Uterus (tissue), 4 donors: ENCODE measurements around the gene GTF3C4. TPM values are rescaled to one million over a fixed set of nuclear protein-coding genes. Genes with fewer than 3 reads are reported as not detected.

ENCODE experiments used
- DNase-seq, 2 donors: peaks; one replicate each; pipeline ENCODE4 v3.0.0-alpha.2; 2019 to 2020
- H3K27ac ChIP-seq, 2 donors: fragments of 200-600 bp; sonication (generic); 1 replicate in 1 of 2; 2 replicates in 1 of 2; pipeline ENCODE4 v1.5.1; 2016 to 2018
- H3K27me3 ChIP-seq, 2 donors: fragments of 200-600 bp; sonication (generic); one replicate each; pipeline ENCODE4 v1.5.1; 2018 to 2019; ENCODE audit warnings: control low read depth in 1 of 2
- H3K36me3 ChIP-seq, 2 donors: fragments of 200-600 bp; sonication (generic); one replicate each; pipeline ENCODE4 v1.5.1; 2019; ENCODE audit warnings: control low read depth in 1 of 2
- H3K4me1 ChIP-seq, 2 donors: fragments of 200-600 bp; sonication (generic); one replicate each; pipeline ENCODE4 v1.5.1; 2018 to 2019; ENCODE audit warnings: control low read depth in 1 of 2
- H3K4me3 ChIP-seq, 2 donors: fragments of 200-600 bp; sonication (generic); 1 replicate in 1 of 2; 2 replicates in 1 of 2; pipeline ENCODE4 v1.5.1; 2018 to 2019; ENCODE audit warnings: mild to moderate bottlenecking in 1 of 2
- H3K9me3 ChIP-seq, 2 donors: fragments of 200-600 bp; sonication (generic); one replicate each; pipeline ENCODE4 v1.5.1; 2019; ENCODE audit warnings: control low read depth in 1 of 2
- CTCF ChIP-seq, 4 experiments: fragments of 200-600 bp in 2 of 4; fragments of 450-650 bp in 2 of 4; sonication (generic) in 2 of 4; IDR thresholded peaks; one replicate each; pipeline ENCODE4 v1.5.1; 2016 to 2019; ENCODE audit warnings: antibody characterized with exemption in 4 of 4, mild to moderate bottlenecking in 2 of 4, moderate library complexity in 1 of 4
- POLR2A ChIP-seq, 2 donors: fragments of 450-650 bp; IDR thresholded peaks; one replicate each; pipeline ENCODE4 v1.6.1; 2016; ENCODE audit warnings: antibody characterized with exemption in 2 of 2, mild to moderate bottlenecking in 1 of 2, moderate library complexity in 1 of 2
- intact Hi-C: fragments of 100-400 bp; cut with DNase I; formaldehyde crosslinking; loops from one replicate; pipeline ENCODE4 v1.15.1; 2023; ENCODE audit warnings: low total_unique reads
- total RNA-seq, 4 donors: library from RNA; depleted of rRNA in 3 of 4; stranded (reverse); fragments of >200 nt in 3 of 4; gene quantifications; one replicate each; pipeline versions ENCODE4 v1.1.0 to v1.2.4, GENCODE V29; 2014 to 2023
- donor health status: DM: yes; HTN: yes; CAD: no.

GTF3C4 gene
- total RNA-seq, 4 donors from 2014 or later, result 3.2 to 27.8 (median 10.5) TPM

GRCh38 chr9:132728497-132728896 is 58.2 kb downstream of the GTF3C4 start:
- Histone ChIP-seq H3K36me3 (no peaks in the 10 kb centered on the region), H3K27me3 (no peaks in the 10 kb centered on the region), H3K4me1 (no peaks in the 10 kb centered on the region), H3K4me3 (no peak overlapping the region), H3K9me3 (no peaks in the 10 kb centered on the region), H3K27ac (no peak overlapping the region)
- no peak for DNase-seq
- intact Hi-C loops, result no loop called here
- TF ChIP-seq POLR2A (IDR thresholded peaks at IDR 0.05) (no peak), CTCF (IDR thresholded peaks at IDR 0.05) (no peak)

- Histone ChIP-seq H3K27ac (no peak overlapping the region), H3K27me3 (no peaks in the 10 kb centered on the region), H3K9me3 (no peaks in the 10 kb centered on the region), H3K4me1 (no peaks in the 10 kb centered on the region), H3K4me3 (no peak overlapping the region), H3K36me3 (no peaks in the 10 kb centered on the region)
- intact Hi-C loops, result no loop called here
- no peak for DNase-seq
- no peak for TF ChIP-seq POLR2A (IDR thresholded peaks at IDR 0.05)
- no peak for TF ChIP-seq CTCF (IDR thresholded peaks at IDR 0.05)
Measured at GRCh38 chr9:132729235-132729890, 59.1 kb downstream of the GTF3C4 start.

DNA sequence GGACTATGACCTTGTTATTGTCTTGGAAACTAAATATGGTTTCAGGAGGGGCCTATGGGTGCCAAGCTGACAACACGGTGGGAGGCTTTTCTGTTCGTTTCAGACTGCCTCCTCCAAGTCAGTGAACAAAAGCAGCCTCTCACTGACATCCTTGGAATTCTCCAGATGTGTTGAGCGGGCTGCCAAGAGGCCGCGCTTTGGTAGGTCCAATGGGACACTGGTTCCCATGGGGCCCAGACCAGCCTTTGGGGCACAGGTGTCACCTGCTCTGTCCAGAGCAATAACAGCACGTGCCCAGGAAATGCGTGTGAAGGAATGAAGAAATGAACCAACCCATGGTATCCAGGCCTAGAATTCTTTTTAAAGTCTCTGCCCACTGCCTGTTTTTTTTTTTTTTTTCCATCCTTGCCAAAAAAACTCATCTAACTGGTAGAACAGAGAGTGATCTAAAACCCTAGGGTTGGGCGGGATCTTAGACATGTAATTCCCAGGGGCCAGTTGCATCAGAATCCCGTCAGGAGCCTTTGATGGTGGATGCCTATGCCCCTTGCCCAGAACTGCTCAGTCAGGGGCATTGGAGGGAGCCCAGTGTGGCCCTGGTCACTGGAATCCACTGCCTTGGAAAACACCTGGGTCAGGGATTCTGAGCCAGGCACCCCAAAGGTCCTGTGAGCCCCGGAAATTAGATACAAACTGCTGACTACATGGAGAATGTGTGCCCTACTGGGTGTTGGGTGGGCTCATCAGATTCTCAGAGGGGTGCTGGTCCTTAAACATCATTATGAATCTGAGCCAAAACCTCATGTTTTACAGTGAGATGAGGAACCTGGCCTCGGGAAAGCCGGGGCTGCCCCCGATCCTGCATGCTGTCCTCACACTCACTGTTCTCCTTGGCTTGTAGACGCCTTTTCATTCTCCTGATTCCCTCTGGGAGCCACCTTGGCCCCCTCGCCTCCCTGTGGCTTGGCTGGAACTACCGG is 60.1 kb downstream of the GTF3C4 start:
- DNase-seq, result no peak

DNA sequence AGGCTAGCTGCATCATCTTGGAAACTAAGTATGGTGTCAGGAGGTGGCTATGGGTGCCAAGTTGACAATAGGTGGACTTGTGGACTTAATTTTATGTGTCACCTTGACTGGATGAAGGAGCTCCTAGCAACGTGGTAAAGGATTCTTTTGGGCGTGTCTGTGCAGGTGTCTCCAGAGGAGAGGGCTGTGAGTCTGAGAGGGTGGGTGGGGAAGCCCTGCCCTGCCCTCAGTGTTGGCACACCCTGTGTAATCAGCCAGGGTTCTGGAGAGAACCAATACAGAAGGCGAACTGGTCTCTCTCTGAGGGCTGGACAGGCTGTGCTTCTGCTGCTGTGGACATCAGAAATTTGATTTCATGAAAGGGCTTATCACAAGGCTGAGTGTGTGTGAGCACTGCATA is 61.0 kb downstream of the GTF3C4 start:
- H3K9me3 ChIP-seq, result no peaks in the 10 kb centered on the region
- no peaks in the 10 kb centered on the region for H3K36me3 ChIP-seq
- no peak overlapping the region for H3K4me3 ChIP-seq
- no peak for DNase-seq
- no peaks in the 10 kb centered on the region for H3K27me3 ChIP-seq
- TF ChIP-seq POLR2A (IDR thresholded peaks at IDR 0.05) (no peak), CTCF (IDR thresholded peaks at IDR 0.05) (no peak)
- no peaks in the 10 kb centered on the region for H3K4me1 ChIP-seq
- H3K27ac ChIP-seq, result no peak overlapping the region
- intact Hi-C loops, result no loop called here

More for the DNA sequence above, 60.1 kb downstream of the GTF3C4 start:
- Histone ChIP-seq H3K9me3 (no peaks in the 10 kb centered on the region), H3K4me3 (no peak overlapping the region), H3K27me3 (no peaks in the 10 kb centered on the region), H3K36me3 (no peaks in the 10 kb centered on the region), H3K4me1 (no peaks in the 10 kb centered on the region), H3K27ac (no peak overlapping the region)
- TF ChIP-seq CTCF (IDR thresholded peaks at IDR 0.05) (no peak), POLR2A (IDR thresholded peaks at IDR 0.05) (no peak)
- intact Hi-C loops, result no loop called here
